Stimulated activated CD4-positive, alpha-beta T cell treated with anti-CD3 and anti-CD28 coated beads, TNF-alpha, amount 100 ng/mL, for 24 hours (primary cell): ENCODE results near the gene ALB.

ENCODE experiments used
- DNase-seq, 3 experiments: peaks; one replicate each; pipeline ENCODE4 v3.0.0-alpha.2; 2020; ENCODE audit warnings: low read depth in 3 of 3

ALB gene

GRCh38 chr4:73450398-73451004 is 46.4 kb downstream of the ALB start:
- no peak for DNase-seq

- DNase-seq: no peak
Measured at GRCh38 chr4:73451404-73451803, 47.3 kb downstream of the ALB start.

- DNase-seq: no peak
Measured at GRCh38 chr4:73451981-73452747, 48.1 kb downstream of the ALB start.

GRCh38 chr4:73452953-73453700 is 49.0 kb downstream of the ALB start:
- DNase-seq: no peak

- no peak for DNase-seq
Measured at GRCh38 chr4:73453701-73454005, 49.6 kb downstream of the ALB start.

GRCh38 chr4:73454920-73455319 is 50.8 kb downstream of the ALB start:
- no peak for DNase-seq

- no peak for DNase-seq
Measured at GRCh38 chr4:73456177-73457022, 52.3 kb downstream of the ALB start.

- no peak for DNase-seq
Measured at GRCh38 chr4:73458184-73459047, 54.3 kb downstream of the ALB start.

GRCh38 chr4:73459048-73459421 is 54.9 kb downstream of the ALB start:
- no peak for DNase-seq

GRCh38 chr4:73460913-73461522 is 56.9 kb downstream of the ALB start:
- no peak for DNase-seq

- DNase-seq: no peak
Measured at GRCh38 chr4:73468170-73468569, 64.1 kb downstream of the ALB start.

GRCh38 chr4:73470728-73471127 is 66.6 kb downstream of the ALB start:
- DNase-seq: no peak
